ENCODE data around the gene LIN37.

DNA sequence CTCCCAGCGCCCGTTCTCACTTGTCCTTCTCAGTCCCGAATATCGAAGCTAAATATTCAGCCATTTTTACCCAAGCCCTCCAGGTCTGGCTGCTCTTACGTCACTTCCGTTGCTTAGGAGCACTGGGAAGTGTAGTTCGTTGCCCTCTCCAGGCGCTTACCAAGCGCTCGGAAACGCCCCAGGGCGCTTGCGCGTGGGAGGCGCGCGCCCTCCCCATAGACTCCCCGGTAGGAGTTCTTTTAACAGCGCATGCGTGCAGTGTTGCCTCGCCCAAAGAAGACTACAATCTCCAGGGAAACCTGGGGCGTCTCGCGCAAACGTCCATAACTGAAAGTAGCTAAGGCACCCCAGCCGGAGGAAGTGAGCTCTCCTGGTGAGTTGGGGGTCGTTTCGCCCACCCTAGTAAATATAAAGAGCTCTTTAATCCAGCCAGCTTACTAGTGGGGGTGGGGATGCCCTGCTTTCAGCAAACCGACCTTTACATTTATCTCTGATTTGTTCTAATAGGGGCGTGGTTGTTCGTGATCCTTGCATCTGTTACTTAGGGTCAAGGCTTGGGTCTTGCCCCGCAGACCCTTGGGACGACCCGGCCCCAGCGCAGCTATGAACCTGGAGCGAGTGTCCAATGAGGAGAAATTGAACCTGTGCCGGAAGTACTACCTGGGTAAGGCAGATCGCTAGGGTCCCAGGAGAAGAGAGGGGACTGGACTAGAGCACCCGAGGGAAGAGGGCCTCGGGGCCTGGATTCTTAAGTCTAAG lies 2.9 kb upstream of the LIN37 start, which contains the start of the genes PSENEN and U2AF1L4:
- TF ChIP-seq, protein P1, sequence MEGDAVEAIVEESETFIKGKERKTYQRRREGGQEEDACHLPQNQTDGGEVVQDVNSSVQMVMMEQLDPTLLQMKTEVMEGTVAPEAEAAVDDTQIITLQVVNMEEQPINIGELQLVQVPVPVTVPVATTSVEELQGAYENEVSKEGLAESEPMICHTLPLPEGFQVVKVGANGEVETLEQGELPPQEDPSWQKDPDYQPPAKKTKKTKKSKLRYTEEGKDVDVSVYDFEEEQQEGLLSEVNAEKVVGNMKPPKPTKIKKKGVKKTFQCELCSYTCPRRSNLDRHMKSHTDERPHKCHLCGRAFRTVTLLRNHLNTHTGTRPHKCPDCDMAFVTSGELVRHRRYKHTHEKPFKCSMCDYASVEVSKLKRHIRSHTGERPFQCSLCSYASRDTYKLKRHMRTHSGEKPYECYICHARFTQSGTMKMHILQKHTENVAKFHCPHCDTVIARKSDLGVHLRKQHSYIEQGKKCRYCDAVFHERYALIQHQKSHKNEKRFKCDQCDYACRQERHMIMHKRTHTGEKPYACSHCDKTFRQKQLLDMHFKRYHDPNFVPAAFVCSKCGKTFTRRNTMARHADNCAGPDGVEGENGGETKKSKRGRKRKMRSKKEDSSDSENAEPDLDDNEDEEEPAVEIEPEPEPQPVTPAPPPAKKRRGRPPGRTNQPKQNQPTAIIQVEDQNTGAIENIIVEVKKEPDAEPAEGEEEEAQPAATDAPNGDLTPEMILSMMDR (IDR thresholded peaks at IDR 0.05 in 2 of 3, conservative IDR thresholded peaks at IDR 0.05 in 1 of 3; ENCODE audit: insufficient read depth in 2 of 3, low read depth in 1 of 3, low read length in 3 of 3) = 0 out of 6 replicates have a peak, but pooled peaks of 1 of the 3 experiments have one; percentile 1
- TF ChIP-seq, protein P2, sequence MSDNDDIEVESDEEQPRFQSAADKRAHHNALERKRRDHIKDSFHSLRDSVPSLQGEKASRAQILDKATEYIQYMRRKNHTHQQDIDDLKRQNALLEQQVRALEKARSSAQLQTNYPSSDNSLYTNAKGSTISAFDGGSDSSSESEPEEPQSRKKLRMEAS (CRISPR knock-in tag; IDR thresholded peaks at IDR 0.05) = no peak
- TF ChIP-seq CHD1 (IDR thresholded peaks at IDR 0.05; ENCODE audit: low read length) = no peak
- TF ChIP-seq, protein P3, sequence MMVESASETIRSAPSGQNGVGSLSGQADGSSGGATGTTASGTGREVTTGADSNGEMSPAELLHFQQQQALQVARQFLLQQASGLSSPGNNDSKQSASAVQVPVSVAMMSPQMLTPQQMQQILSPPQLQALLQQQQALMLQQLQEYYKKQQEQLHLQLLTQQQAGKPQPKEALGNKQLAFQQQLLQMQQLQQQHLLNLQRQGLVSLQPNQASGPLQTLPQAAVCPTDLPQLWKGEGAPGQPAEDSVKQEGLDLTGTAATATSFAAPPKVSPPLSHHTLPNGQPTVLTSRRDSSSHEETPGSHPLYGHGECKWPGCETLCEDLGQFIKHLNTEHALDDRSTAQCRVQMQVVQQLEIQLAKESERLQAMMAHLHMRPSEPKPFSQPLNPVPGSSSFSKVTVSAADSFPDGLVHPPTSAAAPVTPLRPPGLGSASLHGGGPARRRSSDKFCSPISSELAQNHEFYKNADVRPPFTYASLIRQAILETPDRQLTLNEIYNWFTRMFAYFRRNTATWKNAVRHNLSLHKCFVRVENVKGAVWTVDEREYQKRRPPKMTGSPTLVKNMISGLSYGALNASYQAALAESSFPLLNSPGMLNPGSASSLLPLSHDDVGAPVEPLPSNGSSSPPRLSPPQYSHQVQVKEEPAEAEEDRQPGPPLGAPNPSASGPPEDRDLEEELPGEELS (CRISPR knock-in tag; IDR thresholded peaks at IDR 0.05; ENCODE audit: borderline replicate concordance) = no peak

All from K562 (cell line).